Measurements from ENCODE around the gene ASXL3. TPM values are rescaled to one million over a fixed set of nuclear protein-coding genes. Genes with fewer than 3 reads are reported as not detected.

ASXL3 gene
- total RNA-seq, 1 experiment from 2014 or later, result not detected

GRCh38 chr18:33562741-33563140, 15.3 kb upstream of the ASXL3 start:
- Histone ChIP-seq H3K9me3 (ENCODE audit: control insufficient read depth in 1 of 2, insufficient read depth in 1 of 2, low read depth in 1 of 2, low read length in 2 of 2) (peaks cover 5 to 22% of the 10 kb centered on the region in 2 experiments; a peak in 2 of 4 replicates), H3K9me2 (ENCODE audit: insufficient read depth) (no peaks in the 10 kb centered on the region), H3K27me3 (ENCODE audit: insufficient read depth, low read length) (no peaks in the 10 kb centered on the region), H3K79me2 (ENCODE audit: insufficient read depth, low read length) (no peaks in the 10 kb centered on the region), H2AFZ (ENCODE audit: low read depth, low read length, poor library complexity, severe bottlenecking) (no peak overlapping the region), H4K20me1 (ENCODE audit: insufficient read depth) (no peaks in the 10 kb centered on the region), H3K4me3 (replicated peaks in 1 of 2; ENCODE audit: low read depth in 1 of 2, low read length in 2 of 2) (no peak overlapping the region), H3K27ac (ENCODE audit: low read depth, low read length) (no peak overlapping the region), H3K4me2 (ENCODE audit: low read length) (no peak overlapping the region), H3K36me3 (ENCODE audit: control insufficient read depth in 1 of 2, insufficient read depth in 2 of 2, low read length in 2 of 2) (no peaks in the 10 kb centered on the region), H3K4me1 (ENCODE audit: control insufficient read depth in 1 of 2, insufficient read depth in 2 of 2, low read length in 2 of 2) (no peaks in the 10 kb centered on the region), H3K9ac (ENCODE audit: low read length) (no peak overlapping the region)
- no TSS peak for BruUV-seq (replicated peaks)
- ChIA-PET CTCF (no interaction called here), RAD21 (ENCODE audit: low non-redundant PET in 1 of 2, low total read pairs in 2 of 2, uncharacterized antibody in 2 of 2, unreplicated experiment in 2 of 2) (no interaction called here), POLR2A (no interaction called here)
- ATAC-seq (no peak), DNase-seq (ENCODE audit: low read depth, low spot score) (no peak)
- intact Hi-C loops (cut with micrococcal nuclease), result no loop called here
- no peak for TF ChIP-seq YY1 (IDR thresholded peaks at IDR 0.05; ENCODE audit: extremely low read depth, insufficient replicate concordance, low read depth, low read length)

GRCh38 chr18:33567705-33568104, 10.3 kb upstream of the ASXL3 start:
- Histone ChIP-seq H4K20me1 (ENCODE audit: insufficient read depth) (no peaks in the 10 kb centered on the region), H3K79me2 (ENCODE audit: insufficient read depth, low read length) (no peaks in the 10 kb centered on the region), H2AFZ (ENCODE audit: low read depth, low read length, poor library complexity, severe bottlenecking) (no peak overlapping the region), H3K4me1 (ENCODE audit: control insufficient read depth in 1 of 2, insufficient read depth in 2 of 2, low read length in 2 of 2) (no peaks in the 10 kb centered on the region), H3K4me2 (ENCODE audit: low read length) (no peak overlapping the region), H3K9me3 (ENCODE audit: control insufficient read depth in 1 of 2, insufficient read depth in 1 of 2, low read depth in 1 of 2, low read length in 2 of 2) (peaks cover 0 to 20% of the 10 kb centered on the region in 2 experiments; a peak in 2 of 4 replicates), H3K9me2 (ENCODE audit: insufficient read depth) (no peaks in the 10 kb centered on the region), H3K27me3 (ENCODE audit: insufficient read depth, low read length) (no peaks in the 10 kb centered on the region), H3K36me3 (ENCODE audit: control insufficient read depth in 1 of 2, insufficient read depth in 2 of 2, low read length in 2 of 2) (no peaks in the 10 kb centered on the region), H3K9ac (ENCODE audit: low read length) (no peak overlapping the region), H3K4me3 (replicated peaks in 1 of 2; ENCODE audit: low read depth in 1 of 2, low read length in 2 of 2) (no peak overlapping the region), H3K27ac (ENCODE audit: low read depth, low read length) (no peak overlapping the region)
- ChIA-PET RAD21 (ENCODE audit: low non-redundant PET in 1 of 2, low total read pairs in 2 of 2, uncharacterized antibody in 2 of 2, unreplicated experiment in 2 of 2) (no interaction called here), CTCF (no interaction called here), POLR2A (no interaction called here)
- intact Hi-C loops (cut with micrococcal nuclease), result no loop called here
- ATAC-seq (no peak), DNase-seq (ENCODE audit: low read depth, low spot score) (no peak)
- TF ChIP-seq ZNF274 (IDR thresholded peaks at IDR 0.05; ENCODE audit: low read depth, low read length) (no peak), POLR2A (IDR thresholded peaks at IDR 0.05; ENCODE audit: borderline replicate concordance, extremely low read depth, insufficient read depth, insufficient read length) (no peak), EZH2phosphoT487 (IDR thresholded peaks at IDR 0.05; ENCODE audit: borderline replicate concordance) (no peak), REST (IDR thresholded peaks at IDR 0.05; ENCODE audit: low read depth) (no peak), CEBPB (IDR thresholded peaks at IDR 0.05; ENCODE audit: low read depth) (no peak), FOSL1 (IDR thresholded peaks at IDR 0.05; ENCODE audit: low read depth) (no peak), CBX3 (IDR thresholded peaks at IDR 0.05; ENCODE audit: low read depth) (no peak), ZFX (IDR thresholded peaks at IDR 0.05) (no peak), MAX (IDR thresholded peaks at IDR 0.05) (no peak), ELF1 (IDR thresholded peaks at IDR 0.05; ENCODE audit: borderline replicate concordance, low read depth) (no peak), SRF (IDR thresholded peaks at IDR 0.05; ENCODE audit: low read depth) (no peak)
- no TSS peak for BruUV-seq (replicated peaks)

Measured in HCT116 (cell line).